GM12878 (cell line): ENCODE results near the gene DHX30. TPM values are rescaled to one million over a fixed set of nuclear protein-coding genes. Genes with fewer than 3 reads are reported as not detected.

Experiments used
- ATF2 ChIP-seq: IDR thresholded peaks from 2 replicates; pipeline ENCODE4 v1.6.1; 2012; ENCODE audit warnings: low read length, inconsistent platforms
- BRCA1 ChIP-seq: IDR thresholded peaks from 2 replicates; pipeline ENCODE4 v1.6.1; 2011; ENCODE audit warnings: low read depth, low read length, improper control_type of control experiment
- CHD4 ChIP-seq: fragments of 200-600 bp; sonication (generic); IDR thresholded peaks from 2 replicates; pipeline ENCODE4 v1.6.1; 2016; ENCODE audit warnings: mild to moderate bottlenecking
- DPF2 ChIP-seq: fragments of 450-650 bp; IDR thresholded peaks from 2 replicates; pipeline ENCODE4 v1.6.1; 2017; ENCODE audit warnings: mild to moderate bottlenecking
- EGR1 ChIP-seq, 2 experiments: IDR thresholded peaks; 1 replicate in 1 of 2; 2 replicates in 1 of 2; pipeline ENCODE4 v1.6.1; 2011 to 2012; ENCODE audit warnings: low read depth in 2 of 2, low read length in 2 of 2, borderline replicate concordance in 1 of 2, mild to moderate bottlenecking in 1 of 2, moderate library complexity in 1 of 2
- FOXM1 ChIP-seq: IDR thresholded peaks from 2 replicates; pipeline ENCODE4 v1.6.1; 2012; ENCODE audit warnings: low read depth, mild to moderate bottlenecking, inconsistent platforms, low read length, moderate library complexity
- IKZF2 ChIP-seq, 2 experiments: fragments of 450-650 bp; IDR thresholded peaks; 2 replicates each; pipeline ENCODE4 v1.6.1; 2017; ENCODE audit warnings: mild to moderate bottlenecking in 2 of 2, moderate library complexity in 2 of 2
- KAT2A ChIP-seq: conservative IDR thresholded peaks from 2 replicates; pipeline ENCODE4 v1.6.1; 2011; ENCODE audit warnings: low read depth, low read length; ENCODE audit not compliant: control insufficient read depth
- MAX ChIP-seq: IDR thresholded peaks from 2 replicates; pipeline ENCODE4 v1.6.1; 2012; ENCODE audit warnings: low read depth, low read length, improper control_type of control experiment
- MYB ChIP-seq: fragments of 150-350 bp; IDR thresholded peaks from 2 replicates; pipeline ENCODE4 v1.6.1; 2014; ENCODE audit warnings: mild to moderate bottlenecking, low read depth, low read length, borderline replicate concordance
- NKRF ChIP-seq: fragments of 450-650 bp; conservative IDR thresholded peaks from 2 replicates; pipeline ENCODE4 v1.6.1; 2017; ENCODE audit warnings: mild to moderate bottlenecking, moderate library complexity
- SP1 ChIP-seq: IDR thresholded peaks from one replicate; pipeline ENCODE4 v1.6.1; 2011; ENCODE audit warnings: low read depth, low read length
- SUZ12 ChIP-seq: fragments of 200-600 bp; sonication (generic); IDR thresholded peaks from one replicate; pipeline ENCODE4 v1.6.1; 2018; ENCODE audit warnings: antibody characterized with exemption, mild to moderate bottlenecking; ENCODE audit not compliant: unreplicated experiment
- YBX1 ChIP-seq: fragments of 450-650 bp; IDR thresholded peaks from 2 replicates; pipeline ENCODE4 v1.6.1; 2016; ENCODE audit warnings: antibody characterized with exemption
- polyA plus RNA-seq, 11 experiments: library from polyadenylated mRNA; depleted of rRNA in 4 of 11; unstranded in 6 of 11; stranded (reverse) in 5 of 11; fragments of >200 nt; fragmentation: Nextera tagmentation in 4 of 11; fragmentation: Illumina TruSeq in 1 of 11; extraction: Ambion mirVana in 4 of 11; extraction: Trizol in 1 of 11; gene quantifications; 1 replicate in 1 of 11; 2 replicates in 10 of 11; pipeline versions ENCODE4 v1.2.1 to v1.2.3, GENCODE V29; 2011 to 2016; ENCODE audit warnings: inconsistent platforms in 2 of 11, missing spikeins in 2 of 11, low read depth in 1 of 11
- total RNA-seq, 4 experiments: library from RNA; depleted of rRNA in 3 of 4; stranded (reverse); fragments of >200 nt in 3 of 4; fragmentation: Illumina TruSeq in 1 of 4; extraction: Trizol in 1 of 4; gene quantifications; 2 replicates each; pipeline versions ENCODE4 v1.2.1 to v1.2.3, GENCODE V29; 2013 to 2021
- TF ChIP-seq, protein P1 (sequence below): IDR thresholded peaks from 2 replicates; pipeline ENCODE4 v1.6.1; 2012; ENCODE audit warnings: improper control_type of control experiment, low read depth, low read length; ENCODE audit not compliant: insufficient replicate concordance
- TF ChIP-seq, protein P2 (sequence below): fragments of 450-650 bp; formaldehyde crosslinking; IDR thresholded peaks from 2 replicates; pipeline ENCODE4 v1.5.0; 2022; ENCODE audit warnings: mild to moderate bottlenecking, missing genetic modification characterization

Gene DHX30
- total and polyA plus RNA-seq, 10 of the 15 experiments (the other 5 are each of a cell fraction or from before 2014, with no cell fraction given): 9.5 to 75.3 (median 47.8) TPM

DNA sequence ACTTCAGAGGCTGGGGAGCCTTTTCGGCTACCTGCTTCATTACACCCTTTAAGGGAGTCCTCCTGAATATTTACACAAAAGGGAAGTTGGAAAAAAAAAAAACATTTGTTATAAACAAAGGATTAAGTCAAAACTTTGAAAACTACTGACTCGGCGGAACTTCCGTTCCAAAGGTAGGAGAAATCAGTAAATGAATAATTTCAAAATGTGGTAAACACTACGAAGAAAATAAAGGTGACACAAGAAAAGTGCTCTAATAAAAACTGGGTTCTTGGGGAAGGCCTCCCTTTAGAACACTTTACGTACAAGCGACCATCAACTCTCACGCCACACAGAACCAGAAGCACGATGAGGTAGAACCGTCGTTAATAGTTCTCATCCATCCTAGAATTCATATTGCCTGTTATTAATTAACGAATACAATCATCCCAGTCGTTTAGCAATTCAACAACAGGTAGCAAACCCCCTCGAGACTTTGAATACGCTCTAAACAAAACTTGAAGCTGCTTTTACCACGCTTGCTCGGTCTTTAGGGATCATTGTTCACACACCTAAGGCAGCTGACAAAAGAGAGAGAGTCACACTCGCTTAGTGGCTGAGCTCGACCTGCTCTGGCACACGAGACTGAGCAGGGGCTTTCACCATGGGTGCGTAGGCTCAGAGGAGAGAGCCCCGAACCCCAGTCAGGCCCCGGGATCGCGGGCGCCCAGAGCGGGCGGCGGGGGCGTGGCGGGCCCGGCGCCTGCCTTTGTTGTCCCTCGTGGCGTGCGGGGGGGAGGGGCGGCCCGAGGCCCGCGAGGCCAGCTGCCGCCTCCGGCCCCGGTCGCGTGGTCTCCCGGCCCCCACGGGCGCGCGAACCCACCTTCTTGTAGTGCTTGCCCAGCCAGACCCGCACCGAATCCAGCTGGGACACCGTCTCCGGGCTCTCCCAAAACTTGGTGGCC is 21.9 kb upstream of the DHX30 start (continued):
- TF ChIP-seq, protein P1, sequence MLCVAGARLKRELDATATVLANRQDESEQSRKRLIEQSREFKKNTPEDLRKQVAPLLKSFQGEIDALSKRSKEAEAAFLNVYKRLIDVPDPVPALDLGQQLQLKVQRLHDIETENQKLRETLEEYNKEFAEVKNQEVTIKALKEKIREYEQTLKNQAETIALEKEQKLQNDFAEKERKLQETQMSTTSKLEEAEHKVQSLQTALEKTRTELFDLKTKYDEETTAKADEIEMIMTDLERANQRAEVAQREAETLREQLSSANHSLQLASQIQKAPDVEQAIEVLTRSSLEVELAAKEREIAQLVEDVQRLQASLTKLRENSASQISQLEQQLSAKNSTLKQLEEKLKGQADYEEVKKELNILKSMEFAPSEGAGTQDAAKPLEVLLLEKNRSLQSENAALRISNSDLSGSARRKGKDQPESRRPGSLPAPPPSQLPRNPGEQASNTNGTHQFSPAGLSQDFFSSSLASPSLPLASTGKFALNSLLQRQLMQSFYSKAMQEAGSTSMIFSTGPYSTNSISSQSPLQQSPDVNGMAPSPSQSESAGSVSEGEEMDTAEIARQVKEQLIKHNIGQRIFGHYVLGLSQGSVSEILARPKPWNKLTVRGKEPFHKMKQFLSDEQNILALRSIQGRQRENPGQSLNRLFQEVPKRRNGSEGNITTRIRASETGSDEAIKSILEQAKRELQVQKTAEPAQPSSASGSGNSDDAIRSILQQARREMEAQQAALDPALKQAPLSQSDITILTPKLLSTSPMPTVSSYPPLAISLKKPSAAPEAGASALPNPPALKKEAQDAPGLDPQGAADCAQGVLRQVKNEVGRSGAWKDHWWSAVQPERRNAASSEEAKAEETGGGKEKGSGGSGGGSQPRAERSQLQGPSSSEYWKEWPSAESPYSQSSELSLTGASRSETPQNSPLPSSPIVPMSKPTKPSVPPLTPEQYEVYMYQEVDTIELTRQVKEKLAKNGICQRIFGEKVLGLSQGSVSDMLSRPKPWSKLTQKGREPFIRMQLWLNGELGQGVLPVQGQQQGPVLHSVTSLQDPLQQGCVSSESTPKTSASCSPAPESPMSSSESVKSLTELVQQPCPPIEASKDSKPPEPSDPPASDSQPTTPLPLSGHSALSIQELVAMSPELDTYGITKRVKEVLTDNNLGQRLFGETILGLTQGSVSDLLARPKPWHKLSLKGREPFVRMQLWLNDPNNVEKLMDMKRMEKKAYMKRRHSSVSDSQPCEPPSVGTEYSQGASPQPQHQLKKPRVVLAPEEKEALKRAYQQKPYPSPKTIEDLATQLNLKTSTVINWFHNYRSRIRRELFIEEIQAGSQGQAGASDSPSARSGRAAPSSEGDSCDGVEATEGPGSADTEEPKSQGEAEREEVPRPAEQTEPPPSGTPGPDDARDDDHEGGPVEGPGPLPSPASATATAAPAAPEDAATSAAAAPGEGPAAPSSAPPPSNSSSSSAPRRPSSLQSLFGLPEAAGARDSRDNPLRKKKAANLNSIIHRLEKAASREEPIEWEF: no peak
- TF ChIP-seq BRCA1 (no peak), SUZ12 (no peak), IKZF2 (IDR thresholded peaks at IDR 0.05) (no peak; a peak in 1 of 4 replicates), SP1 (no peak), KAT2A (no peak), MAX (peak; percentile 64), CHD4 (no peak), FOXM1 (0 out of 2 replicates have a peak, but pooled peaks have one; percentile 36), ATF2 (no peak), NKRF (peak; percentile 98), YBX1 (no peak), EGR1 (IDR thresholded peaks at IDR 0.05; ENCODE audit: borderline replicate concordance in 1 of 2, low read depth in 2 of 2, low read length in 2 of 2) (peak in 1 of 2 experiments; percentile 77; a peak in 1 of 3 replicates), DPF2 (no peak; the same call in none of the 2 replicates), MYB (no peak)
- TF ChIP-seq, protein P2, sequence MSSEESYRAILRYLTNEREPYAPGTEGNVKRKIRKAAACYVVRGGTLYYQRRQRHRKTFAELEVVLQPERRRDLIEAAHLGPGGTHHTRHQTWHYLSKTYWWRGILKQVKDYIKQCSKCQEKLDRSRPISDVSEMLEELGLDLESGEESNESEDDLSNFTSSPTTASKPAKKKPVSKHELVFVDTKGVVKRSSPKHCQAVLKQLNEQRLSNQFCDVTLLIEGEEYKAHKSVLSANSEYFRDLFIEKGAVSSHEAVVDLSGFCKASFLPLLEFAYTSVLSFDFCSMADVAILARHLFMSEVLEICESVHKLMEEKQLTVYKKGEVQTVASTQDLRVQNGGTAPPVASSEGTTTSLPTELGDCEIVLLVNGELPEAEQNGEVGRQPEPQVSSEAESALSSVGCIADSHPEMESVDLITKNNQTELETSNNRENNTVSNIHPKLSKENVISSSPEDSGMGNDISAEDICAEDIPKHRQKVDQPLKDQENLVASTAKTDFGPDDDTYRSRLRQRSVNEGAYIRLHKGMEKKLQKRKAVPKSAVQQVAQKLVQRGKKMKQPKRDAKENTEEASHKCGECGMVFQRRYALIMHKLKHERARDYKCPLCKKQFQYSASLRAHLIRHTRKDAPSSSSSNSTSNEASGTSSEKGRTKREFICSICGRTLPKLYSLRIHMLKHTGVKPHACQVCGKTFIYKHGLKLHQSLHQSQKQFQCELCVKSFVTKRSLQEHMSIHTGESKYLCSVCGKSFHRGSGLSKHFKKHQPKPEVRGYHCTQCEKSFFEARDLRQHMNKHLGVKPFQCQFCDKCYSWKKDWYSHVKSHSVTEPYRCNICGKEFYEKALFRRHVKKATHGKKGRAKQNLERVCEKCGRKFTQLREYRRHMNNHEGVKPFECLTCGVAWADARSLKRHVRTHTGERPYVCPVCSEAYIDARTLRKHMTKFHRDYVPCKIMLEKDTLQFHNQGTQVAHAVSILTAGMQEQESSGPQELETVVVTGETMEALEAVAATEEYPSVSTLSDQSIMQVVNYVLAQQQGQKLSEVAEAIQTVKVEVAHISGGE: no peak
